Neural cell (in vitro differentiated cells): ENCODE data around the gene RFTN1.

Experiments used
- EP300 ChIP-seq: fragments of 450-650 bp; conservative IDR thresholded peaks from 2 replicates; pipeline ENCODE4 v1.6.1; 2014; ENCODE audit warnings: antibody characterized with exemption, mild to moderate bottlenecking, moderate library complexity; ENCODE audit not compliant: poor library complexity, severe bottlenecking
- EZH2 ChIP-seq: fragments of 200-600, 300-800 bp; shearing (Covaris generic), sonication (generic); IDR thresholded peaks from 2 replicates; pipeline ENCODE4 v1.6.1; 2014; ENCODE audit warnings: antibody characterized with exemption, low read length, borderline replicate concordance, mild to moderate bottlenecking; ENCODE audit not compliant: insufficient read depth, poor library complexity, severe bottlenecking
- POLR2AphosphoS5 ChIP-seq: IDR thresholded peaks from 2 replicates; pipeline ENCODE4 v1.6.1; 2012
- RAD21 ChIP-seq: fragments of 450-650 bp; conservative IDR thresholded peaks from 2 replicates; pipeline ENCODE4 v1.6.1; 2014; ENCODE audit warnings: antibody characterized with exemption, mild to moderate bottlenecking, moderate library complexity
- SMC3 ChIP-seq: fragments of 450-650 bp; conservative IDR thresholded peaks from 2 replicates; pipeline ENCODE4 v1.6.1; 2014; ENCODE audit warnings: antibody characterized with exemption, mild to moderate bottlenecking, moderate library complexity; ENCODE audit not compliant: poor library complexity
- TAF1 ChIP-seq: IDR thresholded peaks from 2 replicates; pipeline ENCODE4 v1.6.1; 2012; ENCODE audit warnings: low read depth
- TF ChIP-seq, protein P1 (sequence below): fragments of 450-650 bp; IDR thresholded peaks from 2 replicates; pipeline ENCODE4 v1.5.1; 2014; ENCODE audit warnings: antibody characterized with exemption, mild to moderate bottlenecking, moderate library complexity; ENCODE audit not compliant: poor library complexity, severe bottlenecking
- TF ChIP-seq, protein P2 (sequence below): IDR thresholded peaks from 2 replicates; pipeline ENCODE4 v1.6.1; 2012; ENCODE audit warnings: borderline replicate concordance

DNA sequence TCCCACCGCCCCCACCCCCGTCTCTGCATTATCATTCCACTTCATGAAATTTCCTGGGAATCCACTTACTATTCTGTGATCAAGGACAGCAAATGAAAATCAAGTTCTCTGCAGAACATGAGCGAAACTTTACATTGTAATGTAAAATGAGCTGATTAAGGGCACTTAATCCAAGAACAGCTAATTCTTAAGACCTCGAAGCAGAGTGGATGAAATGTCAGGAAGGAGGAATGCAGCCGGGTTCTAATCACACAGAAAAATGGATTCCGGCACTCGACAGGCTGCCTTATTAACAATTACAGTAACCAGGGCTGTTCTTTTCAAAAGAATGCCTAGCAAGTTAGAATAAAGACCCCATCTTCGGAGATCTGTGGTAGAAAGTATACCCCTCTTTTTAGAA lies 57.5 kb downstream of the RFTN1 start:
- TF ChIP-seq RAD21: no peak
- TF ChIP-seq, protein P1, sequence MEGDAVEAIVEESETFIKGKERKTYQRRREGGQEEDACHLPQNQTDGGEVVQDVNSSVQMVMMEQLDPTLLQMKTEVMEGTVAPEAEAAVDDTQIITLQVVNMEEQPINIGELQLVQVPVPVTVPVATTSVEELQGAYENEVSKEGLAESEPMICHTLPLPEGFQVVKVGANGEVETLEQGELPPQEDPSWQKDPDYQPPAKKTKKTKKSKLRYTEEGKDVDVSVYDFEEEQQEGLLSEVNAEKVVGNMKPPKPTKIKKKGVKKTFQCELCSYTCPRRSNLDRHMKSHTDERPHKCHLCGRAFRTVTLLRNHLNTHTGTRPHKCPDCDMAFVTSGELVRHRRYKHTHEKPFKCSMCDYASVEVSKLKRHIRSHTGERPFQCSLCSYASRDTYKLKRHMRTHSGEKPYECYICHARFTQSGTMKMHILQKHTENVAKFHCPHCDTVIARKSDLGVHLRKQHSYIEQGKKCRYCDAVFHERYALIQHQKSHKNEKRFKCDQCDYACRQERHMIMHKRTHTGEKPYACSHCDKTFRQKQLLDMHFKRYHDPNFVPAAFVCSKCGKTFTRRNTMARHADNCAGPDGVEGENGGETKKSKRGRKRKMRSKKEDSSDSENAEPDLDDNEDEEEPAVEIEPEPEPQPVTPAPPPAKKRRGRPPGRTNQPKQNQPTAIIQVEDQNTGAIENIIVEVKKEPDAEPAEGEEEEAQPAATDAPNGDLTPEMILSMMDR: no peak
- TF ChIP-seq, protein P2, sequence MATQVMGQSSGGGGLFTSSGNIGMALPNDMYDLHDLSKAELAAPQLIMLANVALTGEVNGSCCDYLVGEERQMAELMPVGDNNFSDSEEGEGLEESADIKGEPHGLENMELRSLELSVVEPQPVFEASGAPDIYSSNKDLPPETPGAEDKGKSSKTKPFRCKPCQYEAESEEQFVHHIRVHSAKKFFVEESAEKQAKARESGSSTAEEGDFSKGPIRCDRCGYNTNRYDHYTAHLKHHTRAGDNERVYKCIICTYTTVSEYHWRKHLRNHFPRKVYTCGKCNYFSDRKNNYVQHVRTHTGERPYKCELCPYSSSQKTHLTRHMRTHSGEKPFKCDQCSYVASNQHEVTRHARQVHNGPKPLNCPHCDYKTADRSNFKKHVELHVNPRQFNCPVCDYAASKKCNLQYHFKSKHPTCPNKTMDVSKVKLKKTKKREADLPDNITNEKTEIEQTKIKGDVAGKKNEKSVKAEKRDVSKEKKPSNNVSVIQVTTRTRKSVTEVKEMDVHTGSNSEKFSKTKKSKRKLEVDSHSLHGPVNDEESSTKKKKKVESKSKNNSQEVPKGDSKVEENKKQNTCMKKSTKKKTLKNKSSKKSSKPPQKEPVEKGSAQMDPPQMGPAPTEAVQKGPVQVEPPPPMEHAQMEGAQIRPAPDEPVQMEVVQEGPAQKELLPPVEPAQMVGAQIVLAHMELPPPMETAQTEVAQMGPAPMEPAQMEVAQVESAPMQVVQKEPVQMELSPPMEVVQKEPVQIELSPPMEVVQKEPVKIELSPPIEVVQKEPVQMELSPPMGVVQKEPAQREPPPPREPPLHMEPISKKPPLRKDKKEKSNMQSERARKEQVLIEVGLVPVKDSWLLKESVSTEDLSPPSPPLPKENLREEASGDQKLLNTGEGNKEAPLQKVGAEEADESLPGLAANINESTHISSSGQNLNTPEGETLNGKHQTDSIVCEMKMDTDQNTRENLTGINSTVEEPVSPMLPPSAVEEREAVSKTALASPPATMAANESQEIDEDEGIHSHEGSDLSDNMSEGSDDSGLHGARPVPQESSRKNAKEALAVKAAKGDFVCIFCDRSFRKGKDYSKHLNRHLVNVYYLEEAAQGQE: no peak
- TF ChIP-seq EZH2: no peak
- no peak for TF ChIP-seq POLR2AphosphoS5
- TF ChIP-seq SMC3: no peak
- no peak for TF ChIP-seq TAF1
- TF ChIP-seq EP300: no peak
